SHP77 (cell line): Measurements from ENCODE around the gene TMEM52.

Source experiments
- DNase-seq, 2 experiments: peaks; one replicate each; lab custom pipeline; 2025; lab: John Stamatoyannopoulos, UW

TMEM52 gene

GRCh38 chr1:1914971-1915692 lies 3.9 kb downstream of the TMEM52 start, which contains the start of gene CALML6:
Gene CALML6 (plus strand): TSS chr1:1915260. CDS start chr1:1915281, 21 bp downstream.
- peak in 1 of 2 experiments; percentile 43 for DNase-seq

- DNase-seq: peak in 1 of 2 experiments; percentile 47
Observed at GRCh38 chr1:1914101-1914970, 4.7 kb downstream of the TMEM52 start.

GRCh38 chr1:1911350-1912041 lies 7.6 kb downstream of the TMEM52 start:
- DNase-seq: no peak

GRCh38 chr1:1910651-1911331 lies 8.3 kb downstream of the TMEM52 start:
- no peak for DNase-seq

GRCh38 chr1:1910033-1910465 lies 9.0 kb downstream of the TMEM52 start:
- no peak for DNase-seq

- no peak for DNase-seq
Observed at GRCh38 chr1:1908506-1908791, 10.6 kb downstream of the TMEM52 start.

- peak; percentile 83 to 88 for DNase-seq
Observed at GRCh38 chr1:1907098-1907736, 11.9 kb downstream of the TMEM52 start.

GRCh38 chr1:1906185-1907097 lies 12.6 kb downstream of the TMEM52 start:
- DNase-seq: peak; percentile 81 to 88

- DNase-seq: no peak
Observed at GRCh38 chr1:1903224-1903623, 15.9 kb downstream of the TMEM52 start.

- no peak for DNase-seq
Observed at GRCh38 chr1:1901641-1902294, 17.3 kb downstream of the TMEM52 start.

GRCh38 chr1:1900883-1901640 lies 18.0 kb downstream of the TMEM52 start:
- no peak for DNase-seq

- no peak for DNase-seq
Observed at GRCh38 chr1:1899967-1900327, 19.1 kb downstream of the TMEM52 start.

- peak; percentile 55 to 57 for DNase-seq
Observed at GRCh38 chr1:1899266-1899966, 19.7 kb downstream of the TMEM52 start.

GRCh38 chr1:1898246-1898933 lies 20.7 kb downstream of the TMEM52 start:
- DNase-seq: no peak

GRCh38 chr1:1895456-1896336 lies 23.4 kb downstream of the TMEM52 start:
- DNase-seq: no peak

GRCh38 chr1:1895060-1895418 lies 24.0 kb downstream of the TMEM52 start:
- DNase-seq: no peak
